ENCODE results near the gene FRRS1L. TPM values are rescaled to one million over a fixed set of nuclear protein-coding genes. Genes with fewer than 3 reads are reported as not detected.
A peak's percentile ranks its signal among the peaks of the same experiment; 100 is the strongest.

Gene FRRS1L
- total and polyA plus RNA-seq, 10 donors = under 0.01 to 0.03 TPM; not detected in 8

DNA sequence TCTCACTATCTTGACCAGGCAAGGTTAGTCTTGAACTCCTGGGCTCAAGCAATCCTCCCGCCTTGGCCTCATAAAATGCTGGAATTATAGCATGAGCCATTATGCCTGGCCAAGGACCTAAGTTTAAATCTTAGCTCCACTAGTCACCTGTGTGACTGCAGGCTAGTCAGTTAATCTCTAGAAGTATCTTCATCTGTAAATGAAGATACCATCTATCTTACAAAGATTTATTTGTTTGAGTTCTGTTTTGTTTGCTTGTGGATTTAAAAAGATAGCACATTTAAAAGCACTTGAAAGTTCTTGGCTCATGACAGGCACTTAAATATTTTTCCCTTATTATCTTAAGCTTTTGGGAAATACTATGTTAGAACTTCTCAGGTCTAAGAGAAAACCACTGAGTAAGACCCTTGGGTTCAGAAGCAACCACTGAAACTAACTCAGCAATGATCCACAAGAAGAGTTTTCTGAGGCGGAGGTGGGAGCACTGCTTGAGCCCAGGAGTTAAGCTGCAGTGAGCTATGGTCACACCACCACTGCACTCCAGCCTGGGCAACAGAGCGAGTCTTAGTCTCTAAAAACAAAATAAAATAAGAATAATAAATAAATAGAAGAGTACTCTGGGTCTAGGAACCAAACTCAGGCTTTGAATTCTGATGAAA is 66.4 kb downstream of the FRRS1L start:
- no peak for DNase-seq
- H3K4me1 ChIP-seq = peaks cover 17 to 70% (median 35%) of the 10 kb centered on the region in 6 donors
- peaks cover 0 to 6% (median 0%) of the 10 kb centered on the region in 8 donors for H3K9me3 ChIP-seq
- H3K27me3 ChIP-seq (replicated peaks in 1 of 7) = no peaks in the 10 kb centered on the region
- TF ChIP-seq, protein P1, sequence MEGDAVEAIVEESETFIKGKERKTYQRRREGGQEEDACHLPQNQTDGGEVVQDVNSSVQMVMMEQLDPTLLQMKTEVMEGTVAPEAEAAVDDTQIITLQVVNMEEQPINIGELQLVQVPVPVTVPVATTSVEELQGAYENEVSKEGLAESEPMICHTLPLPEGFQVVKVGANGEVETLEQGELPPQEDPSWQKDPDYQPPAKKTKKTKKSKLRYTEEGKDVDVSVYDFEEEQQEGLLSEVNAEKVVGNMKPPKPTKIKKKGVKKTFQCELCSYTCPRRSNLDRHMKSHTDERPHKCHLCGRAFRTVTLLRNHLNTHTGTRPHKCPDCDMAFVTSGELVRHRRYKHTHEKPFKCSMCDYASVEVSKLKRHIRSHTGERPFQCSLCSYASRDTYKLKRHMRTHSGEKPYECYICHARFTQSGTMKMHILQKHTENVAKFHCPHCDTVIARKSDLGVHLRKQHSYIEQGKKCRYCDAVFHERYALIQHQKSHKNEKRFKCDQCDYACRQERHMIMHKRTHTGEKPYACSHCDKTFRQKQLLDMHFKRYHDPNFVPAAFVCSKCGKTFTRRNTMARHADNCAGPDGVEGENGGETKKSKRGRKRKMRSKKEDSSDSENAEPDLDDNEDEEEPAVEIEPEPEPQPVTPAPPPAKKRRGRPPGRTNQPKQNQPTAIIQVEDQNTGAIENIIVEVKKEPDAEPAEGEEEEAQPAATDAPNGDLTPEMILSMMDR (IDR thresholded peaks at IDR 0.05 in 8 of 11, conservative IDR thresholded peaks at IDR 0.05 in 3 of 11) = no peak
- TF ChIP-seq POLR2AphosphoS5 (IDR thresholded peaks at IDR 0.05) = no peak
- no peak for TF ChIP-seq POLR2A (IDR thresholded peaks at IDR 0.05)
- 76 to 99% (median 90%) methylated on average over 3 of the region's 3 CpGs for WGBS, 5 donors
- H3K27ac ChIP-seq = peak overlapping the region in 3 of 8 donors; percentile 55 to 65 (median 63)
- intact Hi-C loops (cut with DNase I; ENCODE audit: low total_unique reads) = no loop called here
- H3K36me3 ChIP-seq = peaks cover 0 to 58% (median 7%) of the 10 kb centered on the region in 6 donors
- H3K4me3 ChIP-seq = no peak overlapping the region

DNA sequence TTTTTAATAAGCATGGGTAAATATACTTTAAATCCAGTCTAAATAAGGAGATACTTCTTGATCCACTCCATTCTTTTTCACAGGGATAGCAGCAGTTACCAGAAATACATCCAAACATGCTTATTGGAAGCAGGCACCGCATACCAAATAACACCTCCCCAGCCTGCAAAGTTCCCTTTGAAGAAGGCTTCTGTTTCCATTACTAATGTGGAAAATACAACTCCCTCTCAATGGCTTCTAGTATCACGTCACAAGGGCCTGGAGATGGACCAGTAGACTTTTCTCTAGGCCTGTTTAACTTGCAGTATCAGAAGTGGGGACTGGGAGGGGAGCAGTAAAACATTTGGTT is 68.1 kb downstream of the FRRS1L start:
- DNase-seq = no peak
- Histone ChIP-seq H3K4me1 (peaks cover 17 to 74% (median 35%) of the 10 kb centered on the region in 6 donors), H3K36me3 (peaks cover 0 to 58% (median 3%) of the 10 kb centered on the region in 6 donors), H3K4me3 (no peak overlapping the region), H3K27ac (peak overlapping the region in 6 of 8 donors; percentile 37 to 67 (median 49)), H3K9me3 (peaks cover 0 to 6% (median 0%) of the 10 kb centered on the region in 8 donors), H3K27me3 (replicated peaks in 1 of 7) (no peaks in the 10 kb centered on the region)
- WGBS, 5 donors = 77 to 87% (median 86%) methylated on average over 2 of the region's 2 CpGs
- intact Hi-C loops (cut with DNase I; ENCODE audit: low total_unique reads) = no loop called here
- TF ChIP-seq POLR2AphosphoS5 (IDR thresholded peaks at IDR 0.05) (no peak), POLR2A (IDR thresholded peaks at IDR 0.05) (no peak)
- TF ChIP-seq, protein P1 (IDR thresholded peaks at IDR 0.05 in 8 of 11, conservative IDR thresholded peaks at IDR 0.05 in 3 of 11) = peak in 1 of 11 experiments; percentile 5

GRCh38 chr9:109098171-109098959 is 68.7 kb downstream of the FRRS1L start:
- peak overlapping the region in 7 of 8 donors; percentile 17 to 67 (median 47) for H3K27ac ChIP-seq
- peaks cover 0 to 58% (median 3%) of the 10 kb centered on the region in 6 donors for H3K36me3 ChIP-seq
- peaks cover 17 to 74% (median 35%) of the 10 kb centered on the region in 6 donors for H3K4me1 ChIP-seq
- intact Hi-C loops (cut with DNase I; ENCODE audit: low total_unique reads) = no loop called here
- TF ChIP-seq, protein P1 (IDR thresholded peaks at IDR 0.05 in 8 of 11, conservative IDR thresholded peaks at IDR 0.05 in 3 of 11) = peak in 3 of 11 experiments; percentile 17 to 28 (median 24)
- no peak for TF ChIP-seq POLR2AphosphoS5 (IDR thresholded peaks at IDR 0.05)
- no peaks in the 10 kb centered on the region for H3K27me3 ChIP-seq (replicated peaks in 1 of 7)
- H3K4me3 ChIP-seq = no peak overlapping the region
- WGBS, 5 donors = 36 to 61% (median 51%) methylated on average over 4 of the region's 4 CpGs
- peaks cover 0 to 6% (median 0%) of the 10 kb centered on the region in 8 donors for H3K9me3 ChIP-seq
- DNase-seq = no peak

- Histone ChIP-seq H3K4me1 (peaks cover 11 to 64% (median 30%) of the 10 kb centered on the region in 6 donors), H3K4me3 (no peak overlapping the region), H3K27me3 (replicated peaks in 1 of 7) (no peaks in the 10 kb centered on the region), H3K9me3 (no peaks in the 10 kb centered on the region), H3K27ac (peak overlapping the region in 4 of 8 donors; percentile 38 to 67 (median 52)), H3K36me3 (peaks cover 0 to 61% (median 9%) of the 10 kb centered on the region in 6 donors)
- TF ChIP-seq, protein P1 (IDR thresholded peaks at IDR 0.05 in 8 of 11, conservative IDR thresholded peaks at IDR 0.05 in 3 of 11) = no peak
- no peak for TF ChIP-seq POLR2A (IDR thresholded peaks at IDR 0.05)
- TF ChIP-seq POLR2AphosphoS5 (IDR thresholded peaks at IDR 0.05) = no peak
- intact Hi-C loops (cut with DNase I; ENCODE audit: low total_unique reads) = no loop called here
- WGBS, 5 donors = 80 to 92% (median 87%) methylated on average over 4 of the region's 4 CpGs
- no peak for DNase-seq
Observed at GRCh38 chr9:109097146-109097545, 69.9 kb downstream of the FRRS1L start.

All from spleen (tissue), 11 donors.